HL-60 (cell line): Measurements from ENCODE around the gene CMIP.

Experiments
- DNase-seq, 2 experiments: peaks; one replicate each; pipeline ENCODE4 v3.0.0-alpha.2; 2010 to 2020; ENCODE audit warnings: low read depth in 1 of 2, low spot score in 1 of 2
- H3K27ac ChIP-seq: fragments of 250-450 bp; sonication (Bioruptor Pico); replicated peaks from 2 replicates; pipeline ENCODE4 v1.5.1; 2020; ENCODE audit warnings: mild to moderate bottlenecking, moderate library complexity
- H3K27me3 ChIP-seq: fragments of 250-450 bp; sonication (Bioruptor Pico); 2 replicates; pipeline ENCODE4 v1.5.1; 2021; ENCODE audit warnings: mild to moderate bottlenecking, moderate library complexity; ENCODE audit not compliant: insufficient read depth, poor library complexity, severe bottlenecking
- H3K4me3 ChIP-seq: replicated peaks from 2 replicates; pipeline ENCODE4 v1.5.1; 2011; ENCODE audit warnings: mild to moderate bottlenecking, control low read depth, low read length; ENCODE audit not compliant: insufficient read depth
- GABPA ChIP-seq: IDR thresholded peaks from 2 replicates; pipeline ENCODE4 v1.6.1; 2012; ENCODE audit warnings: low read depth
- POLR2AphosphoS5 ChIP-seq: IDR thresholded peaks from 2 replicates; pipeline ENCODE4 v1.6.1; 2012; ENCODE audit warnings: low read depth
- SPI1 ChIP-seq: IDR thresholded peaks from 2 replicates; pipeline ENCODE4 v1.6.1; 2012; ENCODE audit warnings: low read depth, mild to moderate bottlenecking, borderline replicate concordance
- TF ChIP-seq, protein P1 (sequence below): IDR thresholded peaks from 2 replicates; pipeline ENCODE4 v1.6.1; 2012; ENCODE audit warnings: low read depth; ENCODE audit not compliant: insufficient replicate concordance
- TF ChIP-seq, protein P2 (sequence below): IDR thresholded peaks from one replicate; pipeline ENCODE4 v1.5.1; 2011; ENCODE audit warnings: low read length, control low read depth, inconsistent platforms; ENCODE audit not compliant: insufficient read depth

CMIP gene

DNA sequence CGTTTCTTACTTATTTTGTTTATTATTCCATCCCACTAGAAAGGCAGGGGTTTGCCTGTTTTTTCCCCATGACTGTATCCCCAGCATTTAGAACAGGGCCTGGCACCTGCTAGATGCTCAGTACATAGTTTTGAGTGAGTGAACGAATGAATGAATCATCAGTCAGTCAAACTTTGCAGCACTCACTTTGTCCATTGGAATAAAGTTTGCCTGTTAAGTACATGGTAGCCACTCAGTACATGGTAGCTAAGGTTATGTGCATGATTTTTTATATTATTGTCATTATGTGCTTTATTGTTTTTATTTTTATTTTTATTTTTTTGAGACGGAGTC lies 88.5 kb downstream of the CMIP start:
- Histone ChIP-seq H3K4me3 (no peak overlapping the region), H3K27me3 (no peaks in the 10 kb centered on the region), H3K27ac (no peak overlapping the region)
- TF ChIP-seq POLR2AphosphoS5, result no peak
- no peak for TF ChIP-seq GABPA
- TF ChIP-seq, protein P1, sequence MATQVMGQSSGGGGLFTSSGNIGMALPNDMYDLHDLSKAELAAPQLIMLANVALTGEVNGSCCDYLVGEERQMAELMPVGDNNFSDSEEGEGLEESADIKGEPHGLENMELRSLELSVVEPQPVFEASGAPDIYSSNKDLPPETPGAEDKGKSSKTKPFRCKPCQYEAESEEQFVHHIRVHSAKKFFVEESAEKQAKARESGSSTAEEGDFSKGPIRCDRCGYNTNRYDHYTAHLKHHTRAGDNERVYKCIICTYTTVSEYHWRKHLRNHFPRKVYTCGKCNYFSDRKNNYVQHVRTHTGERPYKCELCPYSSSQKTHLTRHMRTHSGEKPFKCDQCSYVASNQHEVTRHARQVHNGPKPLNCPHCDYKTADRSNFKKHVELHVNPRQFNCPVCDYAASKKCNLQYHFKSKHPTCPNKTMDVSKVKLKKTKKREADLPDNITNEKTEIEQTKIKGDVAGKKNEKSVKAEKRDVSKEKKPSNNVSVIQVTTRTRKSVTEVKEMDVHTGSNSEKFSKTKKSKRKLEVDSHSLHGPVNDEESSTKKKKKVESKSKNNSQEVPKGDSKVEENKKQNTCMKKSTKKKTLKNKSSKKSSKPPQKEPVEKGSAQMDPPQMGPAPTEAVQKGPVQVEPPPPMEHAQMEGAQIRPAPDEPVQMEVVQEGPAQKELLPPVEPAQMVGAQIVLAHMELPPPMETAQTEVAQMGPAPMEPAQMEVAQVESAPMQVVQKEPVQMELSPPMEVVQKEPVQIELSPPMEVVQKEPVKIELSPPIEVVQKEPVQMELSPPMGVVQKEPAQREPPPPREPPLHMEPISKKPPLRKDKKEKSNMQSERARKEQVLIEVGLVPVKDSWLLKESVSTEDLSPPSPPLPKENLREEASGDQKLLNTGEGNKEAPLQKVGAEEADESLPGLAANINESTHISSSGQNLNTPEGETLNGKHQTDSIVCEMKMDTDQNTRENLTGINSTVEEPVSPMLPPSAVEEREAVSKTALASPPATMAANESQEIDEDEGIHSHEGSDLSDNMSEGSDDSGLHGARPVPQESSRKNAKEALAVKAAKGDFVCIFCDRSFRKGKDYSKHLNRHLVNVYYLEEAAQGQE, result no peak
- no peak for TF ChIP-seq SPI1
- TF ChIP-seq, protein P2, sequence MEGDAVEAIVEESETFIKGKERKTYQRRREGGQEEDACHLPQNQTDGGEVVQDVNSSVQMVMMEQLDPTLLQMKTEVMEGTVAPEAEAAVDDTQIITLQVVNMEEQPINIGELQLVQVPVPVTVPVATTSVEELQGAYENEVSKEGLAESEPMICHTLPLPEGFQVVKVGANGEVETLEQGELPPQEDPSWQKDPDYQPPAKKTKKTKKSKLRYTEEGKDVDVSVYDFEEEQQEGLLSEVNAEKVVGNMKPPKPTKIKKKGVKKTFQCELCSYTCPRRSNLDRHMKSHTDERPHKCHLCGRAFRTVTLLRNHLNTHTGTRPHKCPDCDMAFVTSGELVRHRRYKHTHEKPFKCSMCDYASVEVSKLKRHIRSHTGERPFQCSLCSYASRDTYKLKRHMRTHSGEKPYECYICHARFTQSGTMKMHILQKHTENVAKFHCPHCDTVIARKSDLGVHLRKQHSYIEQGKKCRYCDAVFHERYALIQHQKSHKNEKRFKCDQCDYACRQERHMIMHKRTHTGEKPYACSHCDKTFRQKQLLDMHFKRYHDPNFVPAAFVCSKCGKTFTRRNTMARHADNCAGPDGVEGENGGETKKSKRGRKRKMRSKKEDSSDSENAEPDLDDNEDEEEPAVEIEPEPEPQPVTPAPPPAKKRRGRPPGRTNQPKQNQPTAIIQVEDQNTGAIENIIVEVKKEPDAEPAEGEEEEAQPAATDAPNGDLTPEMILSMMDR, result no peak
- DNase-seq, result no peak

DNA sequence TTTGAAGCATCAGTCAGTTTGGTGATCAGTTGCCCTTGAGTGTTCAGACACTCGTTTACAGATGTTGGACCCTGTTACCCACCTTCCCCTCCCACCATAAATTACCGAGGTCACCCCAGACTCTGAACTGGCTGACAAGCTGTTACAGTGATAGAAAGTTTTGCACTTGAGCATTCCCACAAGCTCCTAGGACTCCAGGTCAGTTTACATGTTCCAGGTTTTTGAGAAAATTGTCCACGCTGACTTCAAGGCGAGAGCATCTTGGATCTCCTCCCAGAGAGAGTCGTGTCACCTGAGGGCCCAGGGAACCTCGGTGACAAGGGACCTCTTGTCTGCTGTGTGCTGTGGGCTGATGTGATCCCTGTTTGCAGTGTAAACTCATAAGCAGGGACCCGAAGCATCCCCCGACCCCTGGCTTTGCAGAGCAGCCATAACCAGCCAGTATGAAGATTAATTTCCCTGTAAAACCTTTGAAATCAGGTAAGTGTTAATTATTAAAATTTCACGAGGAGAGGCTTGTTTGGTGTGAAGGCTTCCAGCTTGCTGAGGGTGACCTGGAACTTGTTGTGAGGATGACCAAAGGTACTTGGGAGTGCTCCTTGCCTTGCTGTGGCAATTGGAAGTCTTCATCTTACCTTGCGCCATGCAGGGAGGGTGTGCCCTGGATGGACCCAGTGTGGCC lies 91.2 kb downstream of the CMIP start:
- Histone ChIP-seq H3K4me3 (no peak overlapping the region), H3K27me3 (no peaks in the 10 kb centered on the region), H3K27ac (no peak overlapping the region)
- no peak for DNase-seq
- TF ChIP-seq, protein P2, result no peak
- TF ChIP-seq GABPA (no peak), POLR2AphosphoS5 (no peak), SPI1 (no peak)
- TF ChIP-seq, protein P1, result no peak

DNA sequence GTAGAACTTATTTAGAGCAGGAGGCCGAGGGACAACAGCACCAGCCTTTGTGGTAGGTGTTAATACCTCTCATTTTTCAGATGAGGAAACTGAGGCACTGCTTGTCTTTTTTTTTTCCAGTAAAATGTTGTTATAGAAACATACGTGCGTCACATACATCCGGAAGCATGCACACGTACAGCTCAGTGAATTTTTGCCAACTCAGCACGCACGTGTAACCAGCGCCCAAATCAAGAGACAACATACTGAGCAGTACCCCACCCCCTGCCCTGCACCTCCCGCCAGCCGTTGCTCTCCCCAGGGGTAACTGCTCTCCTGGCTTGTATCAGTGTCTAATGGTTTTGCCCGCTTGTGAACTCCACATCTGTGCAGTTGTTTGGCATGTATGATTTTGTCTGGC lies 92.0 kb downstream of the CMIP start:
- TF ChIP-seq, protein P2, result no peak
- TF ChIP-seq GABPA, result no peak
- no peak for TF ChIP-seq SPI1
- TF ChIP-seq POLR2AphosphoS5, result no peak
- TF ChIP-seq, protein P1, result no peak
- Histone ChIP-seq H3K27ac (no peak overlapping the region), H3K4me3 (no peak overlapping the region)

More for the DNA sequence above, 92.0 kb downstream of the CMIP start:
- DNase-seq, result no peak
- no peaks in the 10 kb centered on the region for H3K27me3 ChIP-seq
